Peyer's patch (tissue), 4 donors: ENCODE results near the gene MAPT. TPM values are rescaled to one million over a fixed set of nuclear protein-coding genes. Genes with fewer than 3 reads are reported as not detected.

Source experiments
- DNase-seq, 3 donors: peaks; one replicate each; pipeline ENCODE4 v3.0.0-alpha.2; 2017 to 2019
- H3K27ac ChIP-seq, 4 donors: fragments of 200-600 bp; sonication (generic); one replicate each; pipeline ENCODE4 v1.5.1; 2016 to 2019
- H3K27me3 ChIP-seq, 2 donors: fragments of 200-600 bp; sonication (generic); one replicate each; pipeline ENCODE4 v1.5.1; 2019
- H3K36me3 ChIP-seq, 3 donors: fragments of 200-600 bp; sonication (generic); one replicate each; pipeline ENCODE4 v1.5.1; 2016 to 2019
- H3K4me1 ChIP-seq, 4 donors: fragments of 200-600 bp; sonication (generic); one replicate each; pipeline ENCODE4 v1.5.1; 2016 to 2019
- H3K4me3 ChIP-seq, 4 donors: fragments of 200-600 bp; sonication (generic); 1 replicate in 3 of 4; 2 replicates in 1 of 4; pipeline ENCODE4 v1.5.1; 2016 to 2019; ENCODE audit warnings: mild to moderate bottlenecking in 1 of 4
- H3K9me3 ChIP-seq, 4 donors: fragments of 200-600 bp; sonication (generic); one replicate each; pipeline ENCODE4 v1.5.1; 2016 to 2019; ENCODE audit warnings: mild to moderate bottlenecking in 1 of 4
- POLR2A ChIP-seq, 2 donors: fragments of 450-650 bp; IDR thresholded peaks; one replicate each; pipeline ENCODE4 v1.5.1; 2017; ENCODE audit warnings: antibody characterized with exemption in 2 of 2, mild to moderate bottlenecking in 2 of 2, moderate library complexity in 2 of 2
- total RNA-seq, 4 donors: library from RNA; depleted of rRNA; stranded (reverse); fragments of >200 nt; gene quantifications; one replicate each; pipeline ENCODE4 v1.1.0, GENCODE V29; 2016
- TF ChIP-seq, protein P1 (sequence below), 6 experiments: fragments of 450-650 bp in 4 of 6; fragments of 200-600 bp in 2 of 6; sonication (generic) in 1 of 6; IDR thresholded peaks; one replicate each; pipeline ENCODE4 v1.5.1; 2017 to 2019; ENCODE audit warnings: antibody characterized with exemption in 6 of 6, mild to moderate bottlenecking in 3 of 6, moderate library complexity in 1 of 6

The MAPT gene
- total RNA-seq, 4 donors from 2014 or later = 0.35 to 1.6 (median 0.94) TPM; not detected in 1

DNA sequence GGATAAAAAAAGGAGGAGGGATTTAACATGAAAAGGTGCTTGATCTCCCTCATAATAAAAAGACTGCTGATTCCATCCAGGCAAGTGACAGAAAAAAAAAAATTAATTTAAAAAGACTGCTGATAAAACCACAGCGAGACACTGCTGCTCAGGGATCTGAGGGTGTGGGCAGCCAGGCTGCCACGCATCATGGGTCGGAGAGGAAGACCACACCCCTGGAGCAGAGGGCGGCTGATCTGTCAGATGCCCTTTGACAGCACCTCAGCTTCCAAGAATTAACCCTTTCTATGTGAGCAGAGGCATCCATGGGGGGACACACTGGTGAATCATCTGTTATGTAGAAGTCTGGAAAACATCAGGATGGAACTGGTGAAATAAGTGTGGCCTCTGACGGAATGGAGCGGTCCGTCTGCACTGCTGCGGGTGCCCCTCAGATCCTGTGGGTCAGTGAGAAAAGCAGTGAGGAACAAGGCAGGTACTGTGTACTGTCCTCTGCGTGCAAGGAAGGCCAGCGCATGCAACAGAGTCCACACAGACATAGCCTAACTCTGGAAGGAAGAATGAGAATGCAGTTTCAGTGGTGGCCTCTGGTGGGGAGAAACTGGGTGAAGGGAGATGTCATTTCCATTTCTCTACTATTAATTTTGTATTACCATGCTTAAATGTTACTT, 19.8 kb downstream of the MAPT start:
- no peak for DNase-seq
- no peak for TF ChIP-seq POLR2A (IDR thresholded peaks at IDR 0.05)
- TF ChIP-seq, protein P1, sequence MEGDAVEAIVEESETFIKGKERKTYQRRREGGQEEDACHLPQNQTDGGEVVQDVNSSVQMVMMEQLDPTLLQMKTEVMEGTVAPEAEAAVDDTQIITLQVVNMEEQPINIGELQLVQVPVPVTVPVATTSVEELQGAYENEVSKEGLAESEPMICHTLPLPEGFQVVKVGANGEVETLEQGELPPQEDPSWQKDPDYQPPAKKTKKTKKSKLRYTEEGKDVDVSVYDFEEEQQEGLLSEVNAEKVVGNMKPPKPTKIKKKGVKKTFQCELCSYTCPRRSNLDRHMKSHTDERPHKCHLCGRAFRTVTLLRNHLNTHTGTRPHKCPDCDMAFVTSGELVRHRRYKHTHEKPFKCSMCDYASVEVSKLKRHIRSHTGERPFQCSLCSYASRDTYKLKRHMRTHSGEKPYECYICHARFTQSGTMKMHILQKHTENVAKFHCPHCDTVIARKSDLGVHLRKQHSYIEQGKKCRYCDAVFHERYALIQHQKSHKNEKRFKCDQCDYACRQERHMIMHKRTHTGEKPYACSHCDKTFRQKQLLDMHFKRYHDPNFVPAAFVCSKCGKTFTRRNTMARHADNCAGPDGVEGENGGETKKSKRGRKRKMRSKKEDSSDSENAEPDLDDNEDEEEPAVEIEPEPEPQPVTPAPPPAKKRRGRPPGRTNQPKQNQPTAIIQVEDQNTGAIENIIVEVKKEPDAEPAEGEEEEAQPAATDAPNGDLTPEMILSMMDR (IDR thresholded peaks at IDR 0.05) = no peak
- no peaks in the 10 kb centered on the region for H3K4me1 ChIP-seq
- no peak overlapping the region for H3K4me3 ChIP-seq
- H3K36me3 ChIP-seq = no peaks in the 10 kb centered on the region
- no peak overlapping the region for H3K27ac ChIP-seq
- no peaks in the 10 kb centered on the region for H3K27me3 ChIP-seq
- H3K9me3 ChIP-seq = no peaks in the 10 kb centered on the region

DNA sequence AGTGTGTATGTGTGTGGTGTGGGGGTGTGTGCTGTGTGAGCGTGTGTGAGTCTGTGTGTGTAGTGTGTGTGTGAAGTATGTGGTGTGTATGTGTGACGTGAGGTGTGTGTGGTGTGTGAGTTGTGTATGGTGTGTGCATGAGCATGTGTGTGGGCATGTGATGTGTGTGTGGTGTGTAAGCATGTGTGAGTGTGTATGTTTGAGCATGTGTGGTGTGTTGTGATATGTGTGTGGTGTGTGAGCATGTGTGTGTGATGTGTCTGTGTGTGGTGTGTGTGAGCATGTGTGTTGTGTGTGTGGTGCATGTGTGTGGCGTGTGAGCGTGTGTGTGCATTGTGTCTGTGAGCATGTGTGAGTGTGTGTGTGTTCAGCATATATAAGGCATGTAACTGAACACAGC, 20.9 kb downstream of the MAPT start:
- H3K36me3 ChIP-seq = no peaks in the 10 kb centered on the region
- no peaks in the 10 kb centered on the region for H3K9me3 ChIP-seq
- no peaks in the 10 kb centered on the region for H3K27me3 ChIP-seq
- H3K27ac ChIP-seq = no peak overlapping the region
- H3K4me3 ChIP-seq = no peak overlapping the region
- no peaks in the 10 kb centered on the region for H3K4me1 ChIP-seq
- TF ChIP-seq POLR2A (IDR thresholded peaks at IDR 0.05) = no peak
- TF ChIP-seq, protein P1 (IDR thresholded peaks at IDR 0.05) = no peak
- DNase-seq = no peak

DNA sequence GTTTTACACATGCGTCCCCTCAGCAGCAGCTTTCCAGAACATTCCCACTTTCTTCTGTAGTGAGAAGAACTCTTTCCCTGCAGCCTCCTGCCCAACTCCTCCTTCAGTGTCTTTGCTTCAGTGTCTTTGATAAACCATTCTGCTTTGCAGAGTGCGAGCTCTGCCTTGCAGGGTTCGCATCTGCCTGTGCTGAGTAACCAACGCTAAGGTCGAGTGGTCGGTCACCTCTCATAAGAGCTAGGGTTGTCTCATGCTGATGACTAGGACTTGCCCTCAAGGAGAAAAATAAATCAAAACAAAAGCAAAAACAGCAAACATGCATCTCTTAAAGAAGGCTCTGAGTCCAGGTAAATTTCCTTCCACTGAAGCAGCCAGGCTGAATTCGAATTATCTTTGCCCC, 22.7 kb downstream of the MAPT start:
- no peaks in the 10 kb centered on the region for H3K4me1 ChIP-seq
- H3K36me3 ChIP-seq = no peaks in the 10 kb centered on the region
- no peaks in the 10 kb centered on the region for H3K9me3 ChIP-seq
- no peak for DNase-seq
- TF ChIP-seq POLR2A (IDR thresholded peaks at IDR 0.05) = no peak
- TF ChIP-seq, protein P1 (IDR thresholded peaks at IDR 0.05) = no peak
- H3K27ac ChIP-seq = no peak overlapping the region
- H3K27me3 ChIP-seq = no peaks in the 10 kb centered on the region
- H3K4me3 ChIP-seq = no peak overlapping the region

DNA sequence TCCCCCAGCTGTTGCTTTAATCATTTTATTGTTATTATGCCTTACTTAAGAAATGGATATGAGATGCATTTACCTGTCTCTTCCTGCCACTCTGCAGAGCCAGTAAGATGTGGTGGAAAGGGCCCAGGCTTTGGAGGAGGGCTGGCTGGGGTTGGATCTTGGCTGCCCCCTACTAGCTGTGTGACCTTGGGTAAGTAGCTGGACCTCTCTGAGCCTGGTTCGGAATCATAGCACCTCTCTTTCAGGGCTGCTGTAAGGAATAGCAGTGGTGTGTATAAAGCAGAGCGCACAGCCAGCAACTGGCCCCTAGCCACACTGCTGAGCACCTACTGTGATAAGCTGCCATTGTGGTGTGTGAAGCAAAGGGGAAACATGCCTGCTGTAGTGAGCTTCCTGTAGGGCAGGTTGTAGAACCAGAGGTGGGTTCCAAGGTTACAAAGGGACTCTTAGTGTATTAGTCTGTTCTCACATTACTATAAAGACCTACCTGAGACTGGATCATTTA, 23.9 kb downstream of the MAPT start:
- Histone ChIP-seq H3K4me1 (no peaks in the 10 kb centered on the region), H3K27me3 (no peaks in the 10 kb centered on the region), H3K36me3 (no peaks in the 10 kb centered on the region), H3K27ac (no peak overlapping the region), H3K4me3 (no peak overlapping the region), H3K9me3 (no peaks in the 10 kb centered on the region)
- no peak for DNase-seq
- TF ChIP-seq POLR2A (IDR thresholded peaks at IDR 0.05) = no peak
- TF ChIP-seq, protein P1 (IDR thresholded peaks at IDR 0.05) = no peak

DNA sequence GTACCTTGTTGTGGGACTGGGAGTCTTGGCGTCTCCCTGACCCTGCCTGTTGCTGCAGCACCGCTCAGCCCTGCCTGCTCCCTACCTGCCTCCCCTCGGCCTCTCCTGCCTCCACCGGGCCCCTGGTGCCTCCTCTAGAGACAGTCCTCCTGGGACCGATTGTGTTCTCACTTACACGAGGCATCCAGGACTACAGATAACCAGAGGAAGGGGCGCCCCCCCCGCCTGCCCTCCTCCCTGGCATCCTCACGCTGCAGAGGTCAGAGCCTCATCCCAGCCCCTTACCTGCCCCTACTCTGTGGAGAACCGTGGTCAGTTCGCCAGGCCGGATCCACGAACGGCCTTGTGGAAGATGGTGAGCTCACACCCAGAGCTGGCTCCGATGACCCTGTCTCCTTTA, 24.8 kb downstream of the MAPT start:
- H3K4me3 ChIP-seq = no peak overlapping the region
- no peaks in the 10 kb centered on the region for H3K27me3 ChIP-seq
- H3K27ac ChIP-seq = no peak overlapping the region
- H3K4me1 ChIP-seq = no peaks in the 10 kb centered on the region
- TF ChIP-seq, protein P1 (IDR thresholded peaks at IDR 0.05) = no peak
- TF ChIP-seq POLR2A (IDR thresholded peaks at IDR 0.05) = no peak
- no peaks in the 10 kb centered on the region for H3K36me3 ChIP-seq
- no peaks in the 10 kb centered on the region for H3K9me3 ChIP-seq
- DNase-seq = no peak
